Upper lobe of left lung (tissue), 4 donors: ENCODE results near the gene UBXN10.

ENCODE experiments used
- POLR2A ChIP-seq, 4 donors: fragments of 450-650 bp; IDR thresholded peaks; one replicate each; pipeline ENCODE4 v1.5.1; 2016 to 2017; ENCODE audit warnings: antibody characterized with exemption in 4 of 4, mild to moderate bottlenecking in 2 of 4
- TF ChIP-seq, protein P1 (sequence below), 6 experiments: fragments of 450-650 bp in 4 of 6; fragments of 200-600 bp in 2 of 6; sonication (generic) in 2 of 6; IDR thresholded peaks; one replicate each; pipeline ENCODE4 v1.5.1; 2016 to 2019; ENCODE audit warnings: antibody characterized with exemption in 6 of 6

GRCh38 chr1:20216574-20216973 is 30.7 kb downstream of the UBXN10 start:
- TF ChIP-seq, protein P1, sequence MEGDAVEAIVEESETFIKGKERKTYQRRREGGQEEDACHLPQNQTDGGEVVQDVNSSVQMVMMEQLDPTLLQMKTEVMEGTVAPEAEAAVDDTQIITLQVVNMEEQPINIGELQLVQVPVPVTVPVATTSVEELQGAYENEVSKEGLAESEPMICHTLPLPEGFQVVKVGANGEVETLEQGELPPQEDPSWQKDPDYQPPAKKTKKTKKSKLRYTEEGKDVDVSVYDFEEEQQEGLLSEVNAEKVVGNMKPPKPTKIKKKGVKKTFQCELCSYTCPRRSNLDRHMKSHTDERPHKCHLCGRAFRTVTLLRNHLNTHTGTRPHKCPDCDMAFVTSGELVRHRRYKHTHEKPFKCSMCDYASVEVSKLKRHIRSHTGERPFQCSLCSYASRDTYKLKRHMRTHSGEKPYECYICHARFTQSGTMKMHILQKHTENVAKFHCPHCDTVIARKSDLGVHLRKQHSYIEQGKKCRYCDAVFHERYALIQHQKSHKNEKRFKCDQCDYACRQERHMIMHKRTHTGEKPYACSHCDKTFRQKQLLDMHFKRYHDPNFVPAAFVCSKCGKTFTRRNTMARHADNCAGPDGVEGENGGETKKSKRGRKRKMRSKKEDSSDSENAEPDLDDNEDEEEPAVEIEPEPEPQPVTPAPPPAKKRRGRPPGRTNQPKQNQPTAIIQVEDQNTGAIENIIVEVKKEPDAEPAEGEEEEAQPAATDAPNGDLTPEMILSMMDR (IDR thresholded peaks at IDR 0.05) = no peak
- no peak for TF ChIP-seq POLR2A (IDR thresholded peaks at IDR 0.05)
